GM13977 (cell line): ENCODE measurements around the gene TMEM109.

Source experiments
- DNase-seq: peaks from one replicate; pipeline ENCODE4 v3.0.0; 2012; ENCODE audit warnings: low spot score
- in situ Hi-C: fragments of 300-500 bp; cut with MboI; formaldehyde crosslinking; loops from one replicate; pipeline ENCODE4 v1.12.0; 2022; ENCODE audit warnings: low sequenced_read_pairs, low pct_unique_long_range_greater_than_20kb, mixed read lengths, inconsistent platforms; ENCODE audit not compliant: unreplicated experiment
- TF ChIP-seq, protein P1 (sequence below): IDR thresholded peaks from 2 replicates; pipeline ENCODE4 v1.5.1; 2012; ENCODE audit warnings: mild to moderate bottlenecking, control low read depth; ENCODE audit not compliant: insufficient read depth; ENCODE audit errors: extremely low read depth, missing control alignments

The TMEM109 gene

DNA sequence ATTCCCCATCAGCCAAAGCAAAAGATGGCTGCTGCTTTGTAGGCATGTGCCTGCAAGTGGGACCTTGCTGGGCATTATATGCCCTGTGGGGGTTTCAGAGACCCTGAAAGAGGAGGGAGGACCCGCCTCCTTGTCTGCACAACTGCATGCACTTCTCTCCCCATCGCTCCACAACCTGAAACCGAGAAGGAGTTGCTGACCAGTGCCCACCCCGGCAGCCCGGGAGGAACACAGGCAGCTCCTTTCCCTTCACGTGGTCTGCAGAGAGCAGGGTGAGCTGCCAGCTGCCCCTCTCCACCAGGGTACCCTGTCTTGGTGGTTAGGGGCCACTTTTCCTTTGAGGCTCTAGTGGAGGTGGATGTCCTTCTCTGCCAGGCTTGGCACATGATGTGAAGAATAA is 8.9 kb downstream of the TMEM109 start:
- in situ Hi-C loops = no loop called here
- TF ChIP-seq, protein P1, sequence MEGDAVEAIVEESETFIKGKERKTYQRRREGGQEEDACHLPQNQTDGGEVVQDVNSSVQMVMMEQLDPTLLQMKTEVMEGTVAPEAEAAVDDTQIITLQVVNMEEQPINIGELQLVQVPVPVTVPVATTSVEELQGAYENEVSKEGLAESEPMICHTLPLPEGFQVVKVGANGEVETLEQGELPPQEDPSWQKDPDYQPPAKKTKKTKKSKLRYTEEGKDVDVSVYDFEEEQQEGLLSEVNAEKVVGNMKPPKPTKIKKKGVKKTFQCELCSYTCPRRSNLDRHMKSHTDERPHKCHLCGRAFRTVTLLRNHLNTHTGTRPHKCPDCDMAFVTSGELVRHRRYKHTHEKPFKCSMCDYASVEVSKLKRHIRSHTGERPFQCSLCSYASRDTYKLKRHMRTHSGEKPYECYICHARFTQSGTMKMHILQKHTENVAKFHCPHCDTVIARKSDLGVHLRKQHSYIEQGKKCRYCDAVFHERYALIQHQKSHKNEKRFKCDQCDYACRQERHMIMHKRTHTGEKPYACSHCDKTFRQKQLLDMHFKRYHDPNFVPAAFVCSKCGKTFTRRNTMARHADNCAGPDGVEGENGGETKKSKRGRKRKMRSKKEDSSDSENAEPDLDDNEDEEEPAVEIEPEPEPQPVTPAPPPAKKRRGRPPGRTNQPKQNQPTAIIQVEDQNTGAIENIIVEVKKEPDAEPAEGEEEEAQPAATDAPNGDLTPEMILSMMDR = no peak
- no peak for DNase-seq

GRCh38 chr11:60923326-60923725 is 9.4 kb downstream of the TMEM109 start:
- in situ Hi-C loops = no loop called here
- DNase-seq = no peak
- TF ChIP-seq, protein P1 = no peak

- TF ChIP-seq, protein P1 = no peak
Measured at GRCh38 chr11:60923800-60924109, 9.8 kb downstream of the TMEM109 start.

DNA sequence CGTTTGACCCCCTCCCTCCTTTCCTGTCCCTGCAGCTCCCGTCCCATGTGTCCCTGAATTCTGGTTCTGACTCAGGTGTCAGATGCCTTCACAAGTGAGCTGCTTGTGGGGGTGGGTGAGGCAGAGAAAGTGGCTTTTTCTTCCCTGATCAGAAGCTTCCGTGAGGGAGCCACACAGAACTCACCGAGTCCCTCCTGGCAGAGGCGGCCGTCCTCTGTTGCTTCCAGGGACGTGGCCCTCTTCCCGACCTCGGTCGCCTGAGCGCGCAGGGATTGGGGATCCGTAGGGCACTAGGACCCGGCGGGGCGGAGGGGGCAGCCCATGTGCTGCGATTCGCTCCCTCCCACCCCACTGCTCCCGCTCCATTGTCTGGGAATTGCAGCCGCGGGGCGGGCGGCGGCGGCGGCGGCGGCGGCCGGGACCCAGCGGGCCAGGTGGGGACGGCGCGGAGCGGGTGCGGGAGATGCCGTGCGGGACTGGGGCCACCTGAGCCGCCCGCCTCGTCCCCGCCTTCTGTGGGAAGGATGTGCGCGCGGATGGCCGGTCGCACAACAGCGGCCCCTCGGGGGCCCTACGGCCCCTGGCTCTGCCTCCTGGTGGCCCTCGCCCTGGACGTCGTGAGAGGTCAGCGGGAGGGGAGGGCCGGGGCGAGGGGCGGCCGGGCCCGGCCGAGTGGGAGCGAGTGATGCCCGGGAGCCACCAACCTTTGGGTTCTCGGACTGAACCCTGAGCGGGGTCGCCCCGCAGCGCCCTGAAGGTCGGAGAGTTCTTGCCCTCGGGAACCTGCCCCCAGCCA is 10.3 kb downstream of the TMEM109 start, which contains the start of gene TMEM132A:
Gene TMEM132A (plus strand): TSS at position 351 of the 796 bp plus-strand sequence. CDS start 174 bp downstream, at position 525.
- peak; percentile 83 for DNase-seq
- in situ Hi-C loops = no loop called here
- TF ChIP-seq, protein P1 = no peak

More at GRCh38 chr11:60923800-60924109, 9.8 kb downstream of the TMEM109 start:
- in situ Hi-C loops = no loop called here
- DNase-seq = no peak

DNA sequence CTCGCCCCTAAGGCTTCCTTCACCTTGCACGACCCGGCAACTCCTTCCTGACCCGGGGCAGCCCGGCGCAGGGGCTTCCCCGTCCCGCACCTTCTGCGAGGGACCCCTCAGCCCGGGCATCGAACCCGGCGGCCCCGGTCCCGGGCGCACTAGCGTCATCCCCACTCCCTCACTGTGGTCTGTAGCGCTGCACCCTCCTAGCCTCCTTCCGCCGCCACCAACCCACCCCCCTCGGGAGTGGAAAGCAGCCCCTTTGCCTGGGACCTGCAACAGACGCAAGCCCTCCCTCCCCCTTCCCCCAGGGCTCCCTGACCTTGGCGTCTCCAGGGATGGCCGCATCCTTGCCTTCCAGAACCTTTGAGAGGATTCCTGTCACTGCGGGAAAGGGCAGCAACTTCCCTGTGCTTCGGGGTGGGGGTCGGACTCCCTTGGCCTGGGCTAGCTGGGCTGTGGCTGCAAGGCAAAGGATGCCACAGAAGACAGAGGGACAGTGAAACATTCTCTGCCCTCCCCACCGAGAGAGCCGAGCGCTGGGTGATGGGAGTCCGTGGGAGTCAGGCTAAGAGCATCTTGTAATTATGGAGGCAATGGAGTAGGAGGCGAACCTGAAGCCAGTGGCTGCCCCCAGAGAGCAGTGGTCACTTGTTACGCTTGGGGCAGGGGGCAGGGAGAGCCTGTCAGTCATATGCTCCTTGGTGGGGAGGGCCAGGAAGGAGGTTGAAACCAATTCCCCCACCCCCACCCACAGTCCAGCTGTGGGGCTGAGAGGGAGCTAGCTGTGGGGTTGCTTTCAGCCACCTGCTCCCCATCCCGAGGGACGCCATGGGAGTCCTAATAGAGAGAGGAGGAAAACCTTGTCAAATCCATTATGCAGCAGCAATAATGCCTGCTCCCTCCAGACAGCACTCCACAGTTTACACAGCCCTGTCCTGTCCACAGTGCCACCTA is 11.2 kb downstream of the TMEM109 start:
- DNase-seq = no peak
- TF ChIP-seq, protein P1 = no peak
- in situ Hi-C loops = no loop called here

DNA sequence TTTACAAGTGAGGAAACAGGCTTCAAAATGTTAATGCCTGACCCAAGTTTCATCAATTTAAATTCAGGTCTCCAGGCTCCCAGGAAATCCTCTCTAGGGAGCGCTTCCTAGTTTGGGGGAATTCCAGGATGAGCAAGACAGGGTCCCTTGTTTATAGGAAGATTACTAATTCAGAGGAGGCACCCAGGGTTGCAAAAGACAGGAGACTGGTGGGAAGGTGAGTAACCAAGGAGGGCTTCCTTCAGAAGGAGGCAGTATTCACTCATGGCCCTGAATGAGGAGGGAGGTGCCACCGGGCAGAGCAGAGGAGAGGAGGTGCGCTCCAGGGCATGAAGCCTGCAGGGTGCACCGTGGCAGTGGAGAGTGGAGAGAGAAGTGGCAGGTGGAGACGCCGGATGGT is 11.9 kb downstream of the TMEM109 start:
- in situ Hi-C loops = no loop called here
- TF ChIP-seq, protein P1 = no peak
- DNase-seq = no peak
